Esophagus squamous epithelium (tissue), 4 donors: ENCODE measurements around the gene COL9A1.

ENCODE experiments used
- POLR2A ChIP-seq, 4 donors: fragments of 450-650 bp; IDR thresholded peaks; one replicate each; pipeline ENCODE4 v1.6.1; 2017; ENCODE audit warnings: antibody characterized with exemption in 4 of 4, mild to moderate bottlenecking in 4 of 4, moderate library complexity in 3 of 4
- TF ChIP-seq, protein P1 (sequence below), 6 experiments: fragments of 450-650 bp in 4 of 6; fragments of 200-600 bp in 2 of 6; sonication (generic) in 2 of 6; IDR thresholded peaks; one replicate each; pipeline ENCODE4 v1.5.1; 2016 to 2019; ENCODE audit warnings: antibody characterized with exemption in 6 of 6, mild to moderate bottlenecking in 4 of 6, moderate library complexity in 4 of 6

DNA sequence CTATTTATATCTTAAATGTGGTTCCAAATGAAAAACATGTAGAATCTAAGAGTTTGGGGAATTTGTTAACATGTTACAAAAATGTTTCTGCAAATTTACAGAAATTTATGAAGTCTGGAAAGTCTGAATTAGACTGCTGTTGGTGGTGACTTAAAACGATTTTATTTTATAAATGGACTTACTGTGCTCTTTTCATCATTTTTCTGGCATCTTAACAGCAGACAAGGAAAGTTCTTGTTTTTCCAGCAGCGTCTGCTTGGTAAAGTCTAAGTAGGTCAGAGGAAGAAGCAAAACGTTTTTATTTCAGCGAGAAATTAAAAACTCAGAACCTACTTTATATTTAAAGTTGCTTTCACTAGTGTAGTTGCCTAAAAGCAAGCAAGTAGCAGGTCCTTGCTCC, 48.6 kb upstream of the COL9A1 start:
- TF ChIP-seq, protein P1, sequence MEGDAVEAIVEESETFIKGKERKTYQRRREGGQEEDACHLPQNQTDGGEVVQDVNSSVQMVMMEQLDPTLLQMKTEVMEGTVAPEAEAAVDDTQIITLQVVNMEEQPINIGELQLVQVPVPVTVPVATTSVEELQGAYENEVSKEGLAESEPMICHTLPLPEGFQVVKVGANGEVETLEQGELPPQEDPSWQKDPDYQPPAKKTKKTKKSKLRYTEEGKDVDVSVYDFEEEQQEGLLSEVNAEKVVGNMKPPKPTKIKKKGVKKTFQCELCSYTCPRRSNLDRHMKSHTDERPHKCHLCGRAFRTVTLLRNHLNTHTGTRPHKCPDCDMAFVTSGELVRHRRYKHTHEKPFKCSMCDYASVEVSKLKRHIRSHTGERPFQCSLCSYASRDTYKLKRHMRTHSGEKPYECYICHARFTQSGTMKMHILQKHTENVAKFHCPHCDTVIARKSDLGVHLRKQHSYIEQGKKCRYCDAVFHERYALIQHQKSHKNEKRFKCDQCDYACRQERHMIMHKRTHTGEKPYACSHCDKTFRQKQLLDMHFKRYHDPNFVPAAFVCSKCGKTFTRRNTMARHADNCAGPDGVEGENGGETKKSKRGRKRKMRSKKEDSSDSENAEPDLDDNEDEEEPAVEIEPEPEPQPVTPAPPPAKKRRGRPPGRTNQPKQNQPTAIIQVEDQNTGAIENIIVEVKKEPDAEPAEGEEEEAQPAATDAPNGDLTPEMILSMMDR (IDR thresholded peaks at IDR 0.05), result no peak
- TF ChIP-seq POLR2A (IDR thresholded peaks at IDR 0.05), result no peak
